OCI-LY3 (cell line): ENCODE measurements around the gene MZB1.

Experiments
- H2AFZ ChIP-seq: fragments of 200-600, 300-600 bp; shearing (Covaris generic); 2 replicates; pipeline ENCODE4 v1.6.0; 2014; ENCODE audit warnings: antibody characterized with exemption, low read depth, low read length
- H3K27ac ChIP-seq: fragments of 200-600, 300-600 bp; sonication (generic); 2 replicates; pipeline ENCODE4 v1.5.1; 2014; ENCODE audit warnings: mild to moderate bottlenecking, low read length, moderate library complexity, mixed read lengths
- H3K27me3 ChIP-seq: fragments of 200-600, 300-600 bp; sonication (generic); 2 replicates; pipeline ENCODE4 v1.6.1; 2014; ENCODE audit warnings: low read depth, low read length, mixed read lengths
- H3K36me3 ChIP-seq: fragments of 200-600, 300-600 bp; sonication (generic); replicated peaks from 2 replicates; pipeline ENCODE3; 2014; ENCODE audit warnings: low read depth, low read length, mixed read lengths
- H3K4me1 ChIP-seq: fragments of 300-600, 200-600 bp; sonication (generic); 2 replicates; pipeline ENCODE4 v1.6.1; 2014; ENCODE audit warnings: low read length, mixed read lengths
- H3K4me2 ChIP-seq: fragments of 200-600, 300-600 bp; sonication (generic); 2 replicates; pipeline ENCODE4 v1.6.1; 2014; ENCODE audit warnings: low read length, mixed read lengths
- H3K4me3 ChIP-seq: fragments of 300-600, 200-600 bp; sonication (generic); 2 replicates; pipeline ENCODE4 v1.5.1; 2014; ENCODE audit warnings: antibody characterized with exemption, mild to moderate bottlenecking, low read length, moderate library complexity
- H3K79me2 ChIP-seq: fragments of 300-600, 200-600 bp; shearing (Covaris generic); 2 replicates; pipeline ENCODE4 v1.6.1; 2014; ENCODE audit warnings: mild to moderate bottlenecking, low read length, mixed read lengths
- H3K9ac ChIP-seq: fragments of 300-600, 200-600 bp; shearing (Covaris generic); 2 replicates; pipeline ENCODE4 v1.6.0; 2014; ENCODE audit warnings: mild to moderate bottlenecking, low read length, moderate library complexity
- H3K9me3 ChIP-seq: fragments of 200-600, 300-600 bp; shearing (Covaris generic); 2 replicates; pipeline ENCODE4 v1.6.1; 2014; ENCODE audit warnings: low read length, mixed read lengths; ENCODE audit not compliant: insufficient read depth
- H4K20me1 ChIP-seq: fragments of 200-600, 300-600 bp; sonication (generic); 2 replicates; pipeline ENCODE4 v1.6.1; 2016; ENCODE audit warnings: low read length, mixed read lengths; ENCODE audit not compliant: insufficient read depth
- CTCF ChIP-seq: fragments of 200-600, 300-600 bp; sonication (generic); IDR thresholded peaks from 2 replicates; pipeline ENCODE4 v1.5.1; 2014; ENCODE audit warnings: antibody characterized with exemption, low read length, low read depth
- EZH2phosphoT487 ChIP-seq: fragments of 200-600 bp; shearing (Covaris generic); IDR thresholded peaks from 2 replicates; pipeline ENCODE4 v1.6.1; 2018; ENCODE audit warnings: antibody characterized with exemption, mixed run types, low read depth

Gene MZB1

GRCh38 chr5:139378101-139378825 is 11.4 kb downstream of the MZB1 start:
- no peak overlapping the region for H3K4me2 ChIP-seq
- H3K4me1 ChIP-seq: no peaks in the 10 kb centered on the region
- no peaks in the 10 kb centered on the region for H3K27me3 ChIP-seq
- H3K36me3 ChIP-seq: no peaks in the 10 kb centered on the region
- H3K27ac ChIP-seq: no peak overlapping the region
- no peak overlapping the region for H3K9ac ChIP-seq
- H3K9me3 ChIP-seq: no peaks in the 10 kb centered on the region
- H4K20me1 ChIP-seq: no peaks in the 10 kb centered on the region
- no peak overlapping the region for H2AFZ ChIP-seq
- H3K79me2 ChIP-seq: no peaks in the 10 kb centered on the region
- no peak overlapping the region for H3K4me3 ChIP-seq
- TF ChIP-seq CTCF (no peak), EZH2phosphoT487 (no peak)

- Histone ChIP-seq H3K27me3 (no peaks in the 10 kb centered on the region), H2AFZ (no peak overlapping the region), H3K4me3 (no peak overlapping the region), H3K4me1 (no peaks in the 10 kb centered on the region), H3K79me2 (no peaks in the 10 kb centered on the region), H3K4me2 (no peak overlapping the region), H3K27ac (no peak overlapping the region), H3K9me3 (no peaks in the 10 kb centered on the region), H3K36me3 (no peaks in the 10 kb centered on the region), H3K9ac (no peak overlapping the region), H4K20me1 (no peaks in the 10 kb centered on the region)
- TF ChIP-seq CTCF (no peak), EZH2phosphoT487 (no peak)
These were observed 12.5 kb downstream of the MZB1 start for GRCh38 chr5:139377226-139377625.

- H3K9me3 ChIP-seq: no peaks in the 10 kb centered on the region
- H2AFZ ChIP-seq: no peak overlapping the region
- H3K9ac ChIP-seq: no peak overlapping the region
- H4K20me1 ChIP-seq: no peaks in the 10 kb centered on the region
- TF ChIP-seq EZH2phosphoT487 (no peak), CTCF (no peak)
- H3K4me3 ChIP-seq: no peak overlapping the region
- H3K27me3 ChIP-seq: no peaks in the 10 kb centered on the region
- no peaks in the 10 kb centered on the region for H3K4me1 ChIP-seq
- H3K27ac ChIP-seq: no peak overlapping the region
- H3K79me2 ChIP-seq: no peaks in the 10 kb centered on the region
- H3K4me2 ChIP-seq: no peak overlapping the region
- no peaks in the 10 kb centered on the region for H3K36me3 ChIP-seq
These were observed 13.3 kb downstream of the MZB1 start for GRCh38 chr5:139376364-139376763.

GRCh38 chr5:139374909-139375308 is 14.8 kb downstream of the MZB1 start:
- H2AFZ ChIP-seq: no peak overlapping the region

More at GRCh38 chr5:139374909-139375308, 14.8 kb downstream of the MZB1 start:
- no peak overlapping the region for H3K4me3 ChIP-seq
- H3K79me2 ChIP-seq: no peaks in the 10 kb centered on the region
- TF ChIP-seq EZH2phosphoT487 (no peak), CTCF (no peak)
- H4K20me1 ChIP-seq: no peaks in the 10 kb centered on the region
- H3K9ac ChIP-seq: no peak overlapping the region
- no peak overlapping the region for H3K27ac ChIP-seq
- no peak overlapping the region for H3K4me2 ChIP-seq
- H3K4me1 ChIP-seq: no peaks in the 10 kb centered on the region
- no peaks in the 10 kb centered on the region for H3K36me3 ChIP-seq
- H3K27me3 ChIP-seq: no peaks in the 10 kb centered on the region
- H3K9me3 ChIP-seq: no peaks in the 10 kb centered on the region
